IgD-negative memory B cell (primary cell): ENCODE data around the gene LGALS9C. TPM values are rescaled to one million over a fixed set of nuclear protein-coding genes. Genes with fewer than 3 reads are reported as not detected.
"Not testable (repeated sequence)": the region's sequence is repeated elsewhere in the genome, so short reads cannot be mapped to it uniquely, and the experiment has no call there.

ENCODE experiments used
- H3K27ac Mint-ChIP-seq, 3 donors: one replicate each; pipeline ENCODE4 v1.8.0; 2020 to 2022; ENCODE audit warnings: mild to moderate bottlenecking in 3 of 3, mixed read lengths in 3 of 3, moderate library complexity in 1 of 3
- H3K27me3 Mint-ChIP-seq: one replicate; pipeline ENCODE4 v1.8.0; 2021; ENCODE audit warnings: mixed read lengths
- H3K36me3 Mint-ChIP-seq: one replicate; pipeline ENCODE4 v1.8.0; 2020; ENCODE audit warnings: mild to moderate bottlenecking, mixed read lengths
- H3K4me1 Mint-ChIP-seq, 3 donors: one replicate each; pipeline ENCODE4 v1.8.0; 2020 to 2022; ENCODE audit warnings: mixed read lengths in 3 of 3, mild to moderate bottlenecking in 1 of 3
- H3K4me3 Mint-ChIP-seq, 4 donors: one replicate each; pipeline ENCODE4 v1.8.0; 2020 to 2022; ENCODE audit warnings: mild to moderate bottlenecking in 4 of 4, mixed read lengths in 4 of 4, moderate library complexity in 3 of 4
- H3K9me3 Mint-ChIP-seq, 3 donors: one replicate each; pipeline ENCODE4 v1.8.0; 2020 to 2021; ENCODE audit warnings: mixed read lengths in 3 of 3, mild to moderate bottlenecking in 1 of 3
- polyA plus RNA-seq: library from polyadenylated mRNA; unstranded; fragments of 300-500 nt; fragmentation: Illumina TruSeq; gene quantifications from one replicate; pipeline ENCODE4 v1.2.3, GENCODE V29; 2021

The LGALS9C gene
- not detected for polyA plus RNA-seq

DNA sequence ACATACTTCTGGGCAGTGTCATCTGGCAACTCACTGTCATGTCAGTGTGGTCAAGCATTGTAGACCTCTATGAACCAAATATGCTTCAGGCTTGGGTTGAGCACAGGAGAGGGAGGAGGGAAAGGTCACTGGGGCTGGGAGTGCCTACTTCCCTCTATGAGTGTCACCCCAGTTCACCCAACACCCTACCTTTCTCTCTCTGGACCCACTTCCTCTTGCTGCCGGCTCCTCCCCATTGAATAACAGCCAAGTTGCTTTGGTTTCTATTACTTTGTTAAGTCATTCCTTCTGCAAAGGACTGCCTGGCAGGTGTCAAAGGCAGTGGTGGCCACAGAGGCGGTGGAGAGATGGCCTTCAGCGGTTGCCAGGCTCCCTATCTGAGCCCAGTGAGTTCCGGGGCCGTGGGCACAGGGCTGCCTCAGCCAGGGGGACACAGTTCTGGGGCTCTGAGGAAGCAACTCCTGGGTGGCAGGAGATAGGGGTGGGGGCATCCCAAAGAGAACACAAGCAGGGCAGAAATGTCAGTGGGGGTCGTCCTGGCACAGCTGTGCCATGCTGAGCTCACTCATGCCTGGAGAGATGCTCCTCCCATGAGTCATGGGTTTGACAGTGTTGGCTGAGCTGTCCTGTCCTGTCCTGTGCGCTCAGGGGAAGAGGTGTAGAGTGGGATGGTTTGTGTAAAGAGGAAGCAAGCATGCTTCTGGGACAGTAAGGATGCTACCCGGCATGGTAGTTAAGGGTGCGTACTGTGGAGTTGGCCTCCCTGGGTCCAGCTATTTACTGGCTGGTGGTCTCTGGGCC is at the start of gene LGALS9C:
TSS of gene LGALS9C (plus strand) at position 282 of the 801 bp plus-strand sequence. CDS start at position 348, 66 bp downstream.
- not testable (repeated sequence) for H3K9me3 Mint-ChIP-seq, H3K4me1 Mint-ChIP-seq, H3K36me3 Mint-ChIP-seq, H3K27me3 Mint-ChIP-seq
- Mint-ChIP-seq H3K27ac (peak within 1 kb of the TSS in 1 of 3 donors; percentile 39), H3K4me3 (peak within 1 kb of the TSS in 3 of 4 donors; percentile 27 to 50 (median 43))

DNA sequence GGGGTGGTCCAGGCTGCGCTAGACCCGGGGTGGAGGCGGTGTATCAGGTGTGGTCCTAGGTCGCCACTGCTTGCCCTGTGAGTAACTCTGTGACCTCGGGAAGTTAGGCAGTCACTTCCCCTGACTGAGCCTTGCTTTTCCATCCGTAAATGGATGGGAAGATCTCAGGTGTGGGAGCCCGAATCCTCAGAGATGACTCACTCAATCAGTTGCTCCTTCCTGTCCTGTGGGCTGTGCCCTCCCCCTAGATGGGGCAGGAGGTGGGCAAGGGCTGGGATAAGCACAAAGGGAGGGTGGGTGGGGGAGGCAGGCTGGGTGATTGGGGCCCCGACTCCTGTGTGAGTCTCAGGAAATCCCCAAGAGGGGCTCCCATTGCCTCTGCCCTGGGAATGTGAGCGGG is 44.4 kb upstream of the LGALS9C start:
- H3K9me3 Mint-ChIP-seq, H3K27me3 Mint-ChIP-seq, H3K4me3 Mint-ChIP-seq, H3K27ac Mint-ChIP-seq, H3K36me3 Mint-ChIP-seq, H3K4me1 Mint-ChIP-seq: not testable (repeated sequence)

DNA sequence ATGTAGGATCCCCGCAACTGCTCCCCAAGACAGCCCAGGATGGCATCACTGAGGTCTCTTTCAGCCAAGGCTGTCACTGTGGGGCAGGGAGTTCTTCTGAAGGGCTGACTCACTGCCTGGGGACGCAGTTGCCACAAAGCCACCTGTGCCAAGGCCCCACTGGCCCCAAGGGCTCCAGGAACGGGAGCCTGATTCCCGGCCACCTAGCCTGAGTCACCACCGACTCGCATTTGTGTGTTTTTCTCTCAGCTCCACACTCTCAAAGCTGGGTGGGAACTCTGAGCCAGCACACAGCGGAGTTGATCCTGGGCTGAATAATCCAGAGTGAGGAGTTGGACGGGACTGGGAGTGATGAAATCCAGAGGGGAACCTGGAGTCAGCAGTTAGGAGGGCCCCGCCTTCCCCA is 37.1 kb upstream of the LGALS9C start:
- H3K9me3 Mint-ChIP-seq, H3K4me3 Mint-ChIP-seq, H3K4me1 Mint-ChIP-seq, H3K36me3 Mint-ChIP-seq, H3K27me3 Mint-ChIP-seq, H3K27ac Mint-ChIP-seq: not testable (repeated sequence)

DNA sequence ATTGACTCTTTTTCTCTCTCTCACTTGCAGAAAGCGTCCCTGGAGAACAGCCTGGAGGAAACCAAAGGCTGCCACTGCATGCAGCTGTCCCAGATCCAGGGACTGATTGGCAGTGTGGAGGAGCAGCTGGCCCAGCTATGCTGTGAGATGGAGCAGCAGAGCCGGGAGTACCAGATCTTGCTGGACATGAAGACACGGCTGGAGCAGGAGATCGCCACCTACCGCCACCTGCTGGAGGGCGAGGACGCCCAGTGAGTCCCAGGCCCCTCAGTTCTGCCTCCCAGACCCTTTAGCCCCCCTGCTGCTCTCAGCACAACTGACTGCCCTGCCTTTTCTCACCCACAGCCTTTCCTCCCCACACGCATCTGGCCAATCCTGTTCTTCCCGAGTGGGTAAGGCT is 34.5 kb upstream of the LGALS9C start:
- H3K4me1 Mint-ChIP-seq, H3K27ac Mint-ChIP-seq, H3K9me3 Mint-ChIP-seq, H3K36me3 Mint-ChIP-seq, H3K27me3 Mint-ChIP-seq, H3K4me3 Mint-ChIP-seq: not testable (repeated sequence)

DNA sequence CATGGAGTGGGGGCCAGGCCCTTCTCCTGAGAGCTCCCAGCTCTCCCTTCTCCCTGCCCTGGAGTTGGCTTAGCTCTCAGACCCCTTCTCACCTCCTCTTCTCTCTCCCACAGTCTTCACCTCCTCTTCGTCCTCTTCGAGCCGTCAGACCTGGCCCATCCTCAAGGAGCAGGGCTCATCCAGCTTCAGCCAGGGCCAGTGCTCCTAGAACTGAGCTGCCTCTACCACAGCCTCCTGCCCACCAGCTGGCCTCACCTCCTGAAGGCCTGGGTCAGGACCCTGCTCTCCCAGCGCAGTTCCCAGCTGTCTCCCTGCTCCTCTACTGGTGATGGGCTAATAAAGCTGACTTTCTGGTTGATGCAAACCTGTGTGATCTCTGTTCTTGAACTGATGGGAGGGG is 34.1 kb upstream of the LGALS9C start:
- not testable (repeated sequence) for H3K36me3 Mint-ChIP-seq, H3K27ac Mint-ChIP-seq, H3K4me1 Mint-ChIP-seq, H3K4me3 Mint-ChIP-seq, H3K27me3 Mint-ChIP-seq, H3K9me3 Mint-ChIP-seq

DNA sequence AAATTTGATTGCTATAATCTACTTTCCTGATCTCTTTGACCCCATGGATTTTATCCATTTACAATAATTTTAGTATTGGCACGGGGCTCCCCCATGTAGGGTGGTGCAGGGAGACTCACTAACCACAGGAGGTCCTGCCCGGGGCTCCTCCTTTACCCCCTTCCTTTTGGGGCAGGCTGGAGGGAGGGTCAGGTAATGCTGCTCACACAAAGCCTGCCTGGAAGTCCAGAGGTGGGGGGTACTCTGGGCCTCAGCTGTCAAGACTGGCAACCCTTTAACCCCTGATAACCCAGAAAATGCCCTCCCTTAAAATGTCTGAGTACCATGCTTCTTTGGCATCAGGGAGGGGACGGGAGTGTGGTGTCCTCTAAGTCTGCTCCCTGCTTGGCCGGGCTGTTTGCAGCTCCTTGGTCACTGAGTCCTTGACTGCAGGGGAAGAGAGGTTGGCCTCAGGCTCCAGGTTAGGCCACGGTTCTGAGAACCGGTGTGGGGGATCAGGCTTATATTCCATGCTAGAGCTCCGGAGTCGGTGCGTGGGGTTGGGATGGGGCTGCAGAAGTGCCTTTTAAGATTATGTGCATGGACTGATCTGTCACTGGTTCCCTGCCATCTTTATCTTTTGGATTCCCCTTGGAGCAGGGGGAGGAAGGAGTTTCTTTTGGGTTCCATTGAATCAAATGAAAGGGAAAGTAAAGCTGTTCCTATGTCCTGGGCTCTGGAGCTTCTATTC is 28.9 kb upstream of the LGALS9C start:
- H3K27ac Mint-ChIP-seq, H3K9me3 Mint-ChIP-seq, H3K27me3 Mint-ChIP-seq: not testable (repeated sequence)

DNA sequence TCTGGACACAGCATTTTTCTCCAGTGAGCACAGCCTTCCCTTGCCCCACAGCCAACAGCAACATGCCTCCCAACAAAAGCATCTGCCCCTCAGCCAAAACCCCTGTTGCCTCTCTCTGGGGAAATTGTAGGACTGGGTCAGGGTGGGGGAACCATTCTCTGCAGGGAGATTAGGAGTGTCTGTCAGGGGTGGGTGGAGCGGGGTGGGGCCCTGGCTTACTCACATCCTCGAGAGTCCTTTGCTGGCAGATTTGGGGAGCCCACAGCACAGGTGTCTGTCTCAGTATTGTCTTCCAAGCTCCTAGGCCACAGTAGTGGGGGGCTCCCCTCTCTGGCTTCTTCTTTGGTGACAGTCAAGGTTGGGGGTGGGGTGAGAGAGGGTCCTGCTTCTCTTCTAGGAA is 28.3 kb upstream of the LGALS9C start:
- H3K27me3 Mint-ChIP-seq, H3K36me3 Mint-ChIP-seq, H3K4me1 Mint-ChIP-seq, H3K27ac Mint-ChIP-seq, H3K4me3 Mint-ChIP-seq, H3K9me3 Mint-ChIP-seq: not testable (repeated sequence)

More for the DNA sequence above, 28.9 kb upstream of the LGALS9C start:
- not testable (repeated sequence) for H3K4me1 Mint-ChIP-seq, H3K36me3 Mint-ChIP-seq
- H3K4me3 Mint-ChIP-seq = peak overlapping the region in 1 of 4 donors; percentile 9

DNA sequence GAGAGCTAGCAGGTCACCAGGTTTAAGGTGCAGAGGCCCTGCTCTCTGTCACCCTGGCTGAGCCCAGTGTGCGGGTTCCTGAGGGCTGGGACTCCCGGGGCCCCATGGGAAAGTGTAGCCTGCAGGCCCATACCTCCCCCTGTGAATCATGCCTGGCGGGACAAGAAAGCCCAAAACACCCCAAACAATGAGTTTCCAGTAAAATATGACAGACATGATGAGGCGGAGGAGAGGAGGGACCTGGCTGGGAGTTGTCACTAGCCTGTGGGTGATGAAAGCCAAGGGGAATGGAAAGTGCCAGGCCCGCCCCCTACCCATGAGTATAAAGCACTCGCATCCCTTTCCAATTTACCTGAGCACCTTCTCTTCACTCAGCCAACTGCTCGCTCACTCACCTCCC is 26.8 kb upstream of the LGALS9C start:
- not testable (repeated sequence) for H3K9me3 Mint-ChIP-seq, H3K4me1 Mint-ChIP-seq, H3K27ac Mint-ChIP-seq, H3K4me3 Mint-ChIP-seq, H3K36me3 Mint-ChIP-seq, H3K27me3 Mint-ChIP-seq

DNA sequence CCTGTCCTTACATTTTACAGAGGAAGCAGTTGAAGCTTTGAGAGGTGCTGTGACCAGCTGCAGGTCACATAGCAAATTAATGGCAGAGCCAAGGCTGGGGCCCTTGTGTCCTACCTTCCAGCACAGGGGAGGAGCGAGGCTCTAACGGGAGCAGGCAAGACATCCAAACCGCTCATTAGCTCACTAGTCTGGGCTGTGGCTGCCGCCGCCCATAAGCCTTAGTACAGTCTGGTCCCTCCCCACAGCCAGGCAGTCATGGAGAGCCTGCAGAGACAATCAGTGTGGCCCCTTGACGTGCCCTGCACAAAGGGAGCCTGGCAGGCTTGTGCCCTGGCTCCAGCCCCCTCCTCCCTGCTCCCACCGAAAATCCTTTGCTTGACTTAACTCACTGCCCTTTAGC is 25.6 kb upstream of the LGALS9C start:
- not testable (repeated sequence) for H3K36me3 Mint-ChIP-seq, H3K9me3 Mint-ChIP-seq, H3K4me3 Mint-ChIP-seq, H3K4me1 Mint-ChIP-seq, H3K27ac Mint-ChIP-seq, H3K27me3 Mint-ChIP-seq

DNA sequence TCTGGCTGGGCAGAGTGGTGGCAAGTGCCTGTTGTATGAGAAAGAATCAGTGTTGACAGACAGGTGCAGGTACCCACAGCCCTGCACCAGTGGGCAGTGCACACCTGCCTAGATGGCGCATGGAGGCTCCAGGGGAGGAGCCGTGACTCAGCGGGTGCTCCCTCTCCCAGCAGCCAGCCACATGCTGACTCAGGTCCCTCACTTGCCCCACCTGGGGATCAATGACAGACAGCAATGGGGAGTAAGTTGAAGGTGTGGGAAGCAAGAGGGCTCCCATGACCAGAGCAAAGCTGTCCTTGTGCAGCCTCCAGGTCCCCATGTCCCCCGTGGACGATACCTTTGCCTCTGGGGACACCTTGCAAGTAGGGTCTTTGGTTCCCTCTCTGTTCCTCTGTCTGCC is 24.6 kb upstream of the LGALS9C start:
- not testable (repeated sequence) for H3K4me1 Mint-ChIP-seq, H3K4me3 Mint-ChIP-seq, H3K36me3 Mint-ChIP-seq, H3K9me3 Mint-ChIP-seq, H3K27me3 Mint-ChIP-seq, H3K27ac Mint-ChIP-seq

DNA sequence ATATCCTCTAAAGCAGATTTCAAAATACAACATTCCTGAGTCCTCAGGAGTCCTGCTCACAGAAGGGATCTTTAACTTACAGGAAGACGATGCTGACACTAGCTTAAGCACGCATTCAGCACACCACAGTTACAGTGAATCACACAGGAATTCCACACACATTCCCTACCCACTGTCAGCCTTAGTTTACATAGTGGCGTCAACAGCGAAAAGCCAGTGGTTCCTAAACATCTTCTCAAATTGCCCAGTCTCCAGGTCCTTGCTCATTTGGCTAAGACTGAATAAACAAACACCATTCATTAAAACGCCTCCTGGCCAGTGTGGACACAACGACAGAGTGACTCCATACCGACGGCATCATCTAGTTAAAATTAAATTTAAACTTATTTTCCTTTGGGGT is 17.6 kb upstream of the LGALS9C start:
- not testable (repeated sequence) for H3K27ac Mint-ChIP-seq, H3K36me3 Mint-ChIP-seq, H3K27me3 Mint-ChIP-seq, H3K4me1 Mint-ChIP-seq, H3K9me3 Mint-ChIP-seq, H3K4me3 Mint-ChIP-seq

DNA sequence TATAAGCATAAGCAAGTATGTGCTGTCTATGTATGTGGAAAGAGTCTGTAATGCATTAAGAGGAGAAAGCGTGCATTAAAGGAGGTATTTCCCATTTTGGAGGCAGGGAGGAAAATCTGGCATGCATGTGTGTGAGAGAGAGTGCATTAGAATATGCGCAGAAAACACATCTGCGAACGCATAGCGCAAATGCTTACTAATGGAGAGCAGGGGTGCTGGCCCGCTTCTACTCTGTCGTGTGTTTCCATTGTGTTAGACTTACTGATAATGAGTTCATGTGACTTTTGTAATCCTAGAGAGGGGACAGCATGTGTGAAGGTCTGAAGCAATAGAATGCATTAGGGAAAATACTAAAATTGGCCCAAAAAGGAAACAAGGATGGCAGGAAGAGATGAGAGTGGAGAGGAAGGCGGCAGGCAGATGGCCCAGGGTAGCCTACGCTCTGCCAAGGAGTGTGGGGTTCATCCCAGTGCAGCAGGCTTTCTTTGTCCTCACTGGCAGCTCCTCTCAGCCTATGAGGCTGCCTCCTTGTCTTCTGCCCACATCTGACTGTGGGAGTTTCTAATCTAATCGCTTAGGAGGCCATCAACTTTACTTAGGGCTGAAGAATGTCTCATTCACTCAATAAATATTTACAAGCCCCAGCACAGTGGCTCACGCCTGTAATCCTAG is 12.6 kb upstream of the LGALS9C start:
- H3K4me1 Mint-ChIP-seq, H3K36me3 Mint-ChIP-seq, H3K4me3 Mint-ChIP-seq, H3K27me3 Mint-ChIP-seq, H3K9me3 Mint-ChIP-seq, H3K27ac Mint-ChIP-seq: not testable (repeated sequence)

DNA sequence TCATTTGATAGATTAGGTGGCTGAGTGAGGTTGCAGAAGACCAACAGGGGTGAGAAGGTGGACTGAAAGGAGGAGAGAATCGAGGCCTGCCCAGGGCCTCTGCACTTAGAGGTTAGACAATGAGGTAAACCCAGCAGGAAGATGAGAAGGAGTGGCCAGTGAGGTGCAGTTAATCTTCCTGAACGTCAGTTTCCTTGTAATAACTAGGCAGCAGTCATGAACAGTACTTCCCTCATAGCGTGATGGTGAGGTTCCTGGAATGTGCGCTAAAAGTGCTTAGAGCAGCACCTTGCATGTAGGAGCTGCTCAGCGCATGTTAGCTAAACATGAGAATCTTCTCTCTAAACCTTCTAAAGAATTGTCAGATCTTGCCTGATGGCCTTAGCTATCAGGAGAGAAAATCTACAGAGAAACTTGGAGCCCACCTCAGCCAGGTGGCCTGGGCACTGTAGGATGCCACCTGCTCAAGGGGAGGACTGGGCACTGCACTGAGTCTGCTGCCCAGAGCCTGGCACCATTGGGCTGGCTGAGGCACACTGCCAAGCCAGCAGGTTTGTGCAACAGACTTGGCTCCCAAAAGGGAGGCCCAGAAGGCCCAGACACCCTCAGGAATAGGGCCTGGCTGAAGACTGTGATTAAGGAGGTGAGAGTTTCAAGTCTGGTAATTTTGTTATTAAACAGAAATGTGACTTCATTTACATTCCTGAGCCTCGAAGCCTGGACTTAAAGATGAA is 10.2 kb upstream of the LGALS9C start:
- not testable (repeated sequence) for H3K27me3 Mint-ChIP-seq, H3K9me3 Mint-ChIP-seq, H3K4me1 Mint-ChIP-seq, H3K36me3 Mint-ChIP-seq, H3K27ac Mint-ChIP-seq, H3K4me3 Mint-ChIP-seq

DNA sequence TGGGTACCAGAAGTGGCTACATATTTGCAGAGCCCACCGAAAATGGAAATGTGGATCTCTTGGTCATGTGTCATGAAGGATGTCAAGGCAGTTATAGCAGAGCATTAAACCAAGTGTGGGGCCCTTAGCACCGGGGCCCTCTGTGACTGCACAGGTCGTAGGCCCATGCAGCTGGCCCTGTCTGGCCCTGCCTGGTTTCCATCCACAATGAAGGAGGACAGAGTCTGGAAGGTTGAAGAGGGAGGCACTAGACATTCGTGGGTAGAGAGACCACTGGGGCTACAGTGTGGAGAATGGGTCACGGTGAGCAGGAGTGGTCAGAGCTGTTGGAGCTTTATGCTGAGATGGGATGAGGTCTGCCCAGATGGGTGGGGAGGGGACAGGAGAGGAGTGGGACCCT is 9.6 kb upstream of the LGALS9C start:
- H3K27ac Mint-ChIP-seq, H3K4me1 Mint-ChIP-seq, H3K9me3 Mint-ChIP-seq, H3K27me3 Mint-ChIP-seq, H3K4me3 Mint-ChIP-seq, H3K36me3 Mint-ChIP-seq: not testable (repeated sequence)

DNA sequence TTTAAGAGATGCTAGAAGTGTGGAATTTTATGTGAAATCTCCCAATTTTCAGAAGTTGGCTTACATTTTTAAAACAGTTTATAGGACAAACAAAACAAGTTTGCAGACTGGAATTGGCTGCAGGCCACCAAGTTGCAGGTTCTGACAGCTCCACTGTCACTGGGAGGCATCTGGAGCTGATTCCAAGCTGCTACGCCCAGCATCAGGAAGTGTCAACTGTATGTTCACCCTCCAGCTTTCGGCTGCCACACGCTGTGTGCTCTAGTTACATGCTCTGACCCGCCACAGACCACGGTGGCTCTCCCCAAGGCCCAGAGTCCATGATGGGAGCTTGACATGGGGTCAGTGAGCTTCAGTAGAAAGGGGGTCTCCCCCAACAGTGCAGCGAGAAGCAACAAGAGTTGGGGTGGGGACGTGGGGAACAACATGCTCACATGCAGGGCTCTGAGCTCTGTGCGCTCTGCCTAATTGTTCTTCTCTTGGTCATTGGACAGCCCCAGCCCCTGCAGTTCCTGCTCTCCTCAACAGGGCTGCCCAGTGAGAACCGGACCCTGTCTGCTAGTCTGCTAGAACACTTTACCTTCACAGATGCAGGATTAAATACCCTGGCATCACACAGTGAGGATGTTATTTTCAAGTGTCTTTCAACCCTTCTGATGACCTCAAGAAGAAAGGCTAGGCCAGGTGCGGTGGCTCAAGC is 8.0 kb upstream of the LGALS9C start:
- H3K9me3 Mint-ChIP-seq, H3K36me3 Mint-ChIP-seq, H3K27me3 Mint-ChIP-seq, H3K27ac Mint-ChIP-seq, H3K4me3 Mint-ChIP-seq, H3K4me1 Mint-ChIP-seq: not testable (repeated sequence)
